Upper lobe of left lung (tissue), 6 donors: ENCODE data around the gene COL11A1. TPM values are rescaled to one million over a fixed set of nuclear protein-coding genes. Genes with fewer than 3 reads are reported as not detected.
"Not testable (repeated sequence)": the region's sequence is repeated elsewhere in the genome, so short reads cannot be mapped to it uniquely, and the experiment has no call there.

Experiments
- ATAC-seq, 2 donors: fragments of 200-7000 bp; cut with Tn5 transposase; one replicate each; pipeline ENCODE4 v1.9.1; 2022; ENCODE audit warnings: mild to moderate bottlenecking in 2 of 2, moderate library complexity in 2 of 2; ENCODE audit not compliant: low FRiP score in 2 of 2
- DNase-seq, 2 donors: peaks; one replicate each; pipeline ENCODE4 v3.0.0-alpha.2; 2019 to 2020
- H3K27ac ChIP-seq, 4 donors: fragments of 200-600 bp; sonication (generic); one replicate each; pipeline ENCODE4 v1.5.1; 2016 to 2019
- H3K27me3 ChIP-seq, 4 donors: fragments of 200-600 bp; sonication (generic); one replicate each; pipeline ENCODE4 v1.5.1; 2017 to 2019
- H3K36me3 ChIP-seq, 4 donors: fragments of 200-600 bp; sonication (generic); one replicate each; pipeline ENCODE4 v1.5.1; 2016 to 2019
- H3K4me1 ChIP-seq, 4 donors: fragments of 200-600 bp; sonication (generic); one replicate each; pipeline ENCODE4 v1.5.1; 2018 to 2019
- H3K4me3 ChIP-seq, 4 donors: fragments of 200-600 bp; sonication (generic); one replicate each; pipeline ENCODE4 v1.5.1; 2017 to 2019; ENCODE audit warnings: mild to moderate bottlenecking in 2 of 4, moderate library complexity in 1 of 4
- H3K9me3 ChIP-seq, 4 donors: fragments of 200-600 bp; sonication (generic); one replicate each; pipeline ENCODE4 v1.5.1; 2018 to 2019
- CTCF ChIP-seq, 6 experiments: fragments of 450-650 bp in 4 of 6; fragments of 200-600 bp in 2 of 6; sonication (generic) in 2 of 6; IDR thresholded peaks; one replicate each; pipeline ENCODE4 v1.5.1; 2016 to 2019; ENCODE audit warnings: antibody characterized with exemption in 6 of 6
- EP300 ChIP-seq, 4 donors: sonication (generic); formaldehyde crosslinking; IDR thresholded peaks; one replicate each; pipeline ENCODE4 v1.5.1; 2017; ENCODE audit warnings: antibody characterized with exemption in 4 of 4, control low read depth in 2 of 4
- POLR2A ChIP-seq, 4 donors: fragments of 450-650 bp; IDR thresholded peaks; one replicate each; pipeline ENCODE4 v1.5.1; 2016 to 2017; ENCODE audit warnings: antibody characterized with exemption in 4 of 4, mild to moderate bottlenecking in 2 of 4
- POLR2AphosphoS5 ChIP-seq, 2 donors: sonication (generic); formaldehyde crosslinking; IDR thresholded peaks; one replicate each; pipeline ENCODE4 v1.5.1; 2017; ENCODE audit warnings: antibody characterized with exemption in 2 of 2
- WGBS, 2 donors: methylation state at CpG; one replicate each; pipeline ENCODE4 v1.1.5; 2017 to 2018; 5-methylcytosine and 5-hydroxymethylcytosine counted together
- total RNA-seq, 6 donors: library from RNA; depleted of rRNA in 4 of 6; stranded (reverse); fragments of >200 nt in 4 of 6; gene quantifications; one replicate each; pipeline versions ENCODE4 v1.1.0 to v1.2.1, GENCODE V29; 2016 to 2021
- donor health status: DM: no; HTN: no; CAD: no; lungs with moderate emphysema.
- donor health status: DM: no; HTN: yes; CAD: no; lungs with severe emphysema.

The COL11A1 gene
- total RNA-seq, 6 donors from 2014 or later = 0.23 to 1.0 (median 0.73) TPM

- Histone ChIP-seq H3K9me3 (no peaks in the 10 kb centered on the region), H3K27ac (no peak overlapping the region), H3K27me3 (no peaks in the 10 kb centered on the region), H3K4me1 (no peaks in the 10 kb centered on the region), H3K4me3 (no peak overlapping the region), H3K36me3 (no peaks in the 10 kb centered on the region)
- TF ChIP-seq CTCF (IDR thresholded peaks at IDR 0.05) = no peak
- TF ChIP-seq POLR2AphosphoS5 (IDR thresholded peaks at IDR 0.05) = no peak
- TF ChIP-seq POLR2A (IDR thresholded peaks at IDR 0.05) = no peak
- TF ChIP-seq EP300 (IDR thresholded peaks at IDR 0.05) = no peak
- DNase-seq (no peak), ATAC-seq (no peak)
- WGBS, 2 donors = 69 to 72% methylated on average over 2 of the region's 2 CpGs
Measured at GRCh38 chr1:103063921-103064320, 44.4 kb downstream of the COL11A1 start.

- no peak for DNase-seq
- TF ChIP-seq EP300 (IDR thresholded peaks at IDR 0.05) (peak in 1 of 4 donors; percentile 87), POLR2AphosphoS5 (IDR thresholded peaks at IDR 0.05) (no peak)
- peak; percentile 31 to 70 for ATAC-seq
- H3K27me3 ChIP-seq = no peaks in the 10 kb centered on the region
- no peak overlapping the region for H3K4me3 ChIP-seq
- H3K36me3 ChIP-seq = no peaks in the 10 kb centered on the region
- H3K27ac ChIP-seq = peak overlapping the region in 3 of 4 donors; percentile 8 to 33 (median 22)
- H3K9me3 ChIP-seq = no peaks in the 10 kb centered on the region
- H3K4me1 ChIP-seq = peaks cover 0 to 4% (median 0%) of the 10 kb centered on the region in 4 donors
Measured at GRCh38 chr1:103058391-103058790, 49.9 kb downstream of the COL11A1 start.

GRCh38 chr1:103056423-103056822, 51.9 kb downstream of the COL11A1 start:
- H3K9me3 ChIP-seq = no peaks in the 10 kb centered on the region
- no peaks in the 10 kb centered on the region for H3K36me3 ChIP-seq
- no peak for ATAC-seq
- H3K4me1 ChIP-seq = peaks cover 0 to 4% (median 0%) of the 10 kb centered on the region in 4 donors
- no peaks in the 10 kb centered on the region for H3K27me3 ChIP-seq
- WGBS, 2 donors = 59 to 71% methylated on average over 1 of the region's 1 CpG
- peak in 1 of 4 donors; percentile 63 for TF ChIP-seq EP300 (IDR thresholded peaks at IDR 0.05)
- TF ChIP-seq POLR2A (IDR thresholded peaks at IDR 0.05) = no peak
- H3K27ac ChIP-seq = no peak overlapping the region
- no peak overlapping the region for H3K4me3 ChIP-seq
- no peak for DNase-seq

DNA sequence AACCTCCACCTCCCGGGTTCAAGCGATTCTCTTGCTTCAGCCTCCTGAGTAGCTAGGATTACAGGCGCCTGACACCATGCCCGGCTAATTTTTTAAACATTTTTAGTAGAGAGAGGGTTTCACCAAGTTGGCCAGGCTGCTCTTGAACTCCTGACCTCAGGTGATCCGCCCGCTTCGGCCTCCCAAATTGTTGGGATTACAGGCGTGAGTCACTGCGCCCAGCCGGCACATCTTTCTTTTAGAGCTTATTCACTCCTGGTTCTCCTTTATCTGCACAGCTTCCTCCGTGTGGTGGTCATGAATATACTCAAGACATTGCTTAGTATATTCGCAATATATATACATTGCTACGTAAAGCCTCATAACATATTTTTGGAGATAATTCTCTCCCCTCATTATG, 80.2 kb downstream of the COL11A1 start:
- not testable (repeated sequence) for H3K27ac ChIP-seq
- WGBS, 2 donors = 90 to 91% methylated on average over 13 of the region's 13 CpGs

DNA sequence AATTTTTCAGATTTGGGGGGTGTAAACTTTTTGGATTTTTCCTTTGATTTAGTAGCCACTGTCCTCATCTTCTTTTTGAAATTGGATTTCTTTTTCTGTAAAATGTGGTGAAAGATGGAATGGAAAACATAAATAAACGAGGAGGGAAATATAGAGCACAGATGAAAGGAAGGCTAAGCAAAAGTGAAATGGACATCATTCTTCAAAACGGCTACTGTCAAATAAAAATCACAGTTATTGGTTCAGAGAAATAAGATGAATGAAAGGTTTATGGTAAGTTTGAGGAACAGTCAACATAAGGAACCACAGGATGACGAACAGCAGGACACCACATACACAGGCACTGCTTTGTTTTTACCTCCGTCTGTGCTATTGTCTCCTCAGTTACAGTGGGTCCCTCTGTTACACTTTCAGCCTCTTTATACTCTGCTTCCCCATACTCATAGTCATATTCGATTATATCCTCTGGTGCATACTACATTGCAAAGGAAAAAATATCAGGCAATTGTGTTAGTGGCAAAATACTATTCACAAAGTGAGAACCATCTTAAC, 82.4 kb downstream of the COL11A1 start:
- DNase-seq (no peak), ATAC-seq (no peak)
- Histone ChIP-seq H3K27me3 (no peaks in the 10 kb centered on the region), H3K9me3 (no peaks in the 10 kb centered on the region), H3K4me1 (no peaks in the 10 kb centered on the region), H3K4me3 (no peak overlapping the region), H3K36me3 (no peaks in the 10 kb centered on the region), H3K27ac (no peak overlapping the region)
- TF ChIP-seq EP300 (IDR thresholded peaks at IDR 0.05) = no peak
- no peak for TF ChIP-seq POLR2A (IDR thresholded peaks at IDR 0.05)
- no peak for TF ChIP-seq CTCF (IDR thresholded peaks at IDR 0.05)
- 57 to 71% methylated on average over 5 of the region's 5 CpGs for WGBS, 2 donors

More for the DNA sequence above, 80.2 kb downstream of the COL11A1 start:
- DNase-seq = peak in 1 of 2 donors; percentile 2
- not testable (repeated sequence) for ATAC-seq, H3K27me3 ChIP-seq, H3K36me3 ChIP-seq, H3K4me1 ChIP-seq, H3K9me3 ChIP-seq, H3K4me3 ChIP-seq

DNA sequence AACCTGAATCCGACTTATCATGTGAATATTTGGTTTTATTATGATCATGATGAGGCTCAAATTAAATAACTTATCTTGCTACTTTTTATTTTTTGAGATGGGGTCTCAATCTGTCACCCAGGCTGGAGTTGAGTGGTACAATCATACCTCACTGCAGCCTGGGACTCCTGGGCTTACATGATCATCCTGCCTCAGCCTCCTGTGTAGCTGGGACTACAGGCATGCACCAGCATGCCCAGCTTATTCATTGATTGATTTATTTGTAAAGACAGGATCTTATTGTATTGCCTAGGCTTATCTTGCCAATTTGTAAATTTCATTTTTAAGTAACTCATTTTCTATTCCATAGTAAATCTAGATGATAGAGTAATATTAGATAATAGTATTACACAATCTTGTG, 84.3 kb downstream of the COL11A1 start:
- 76 to 78% methylated on average over 1 of the region's 1 CpG for WGBS, 2 donors
- no peak for ATAC-seq
- Histone ChIP-seq H3K27ac (no peak overlapping the region), H3K4me1 (no peaks in the 10 kb centered on the region), H3K36me3 (no peaks in the 10 kb centered on the region), H3K4me3 (no peak overlapping the region), H3K27me3 (no peaks in the 10 kb centered on the region), H3K9me3 (no peaks in the 10 kb centered on the region)
- TF ChIP-seq POLR2A (IDR thresholded peaks at IDR 0.05) = no peak
- TF ChIP-seq EP300 (IDR thresholded peaks at IDR 0.05) = no peak
- no peak for TF ChIP-seq CTCF (IDR thresholded peaks at IDR 0.05)
- no peak for TF ChIP-seq POLR2AphosphoS5 (IDR thresholded peaks at IDR 0.05)
- no peak for DNase-seq
